ENCODE results near the gene DYNC2LI1. TPM values are rescaled to one million over a fixed set of nuclear protein-coding genes. Genes with fewer than 3 reads are reported as not detected.
A peak's percentile ranks its signal among the peaks of the same experiment; 100 is the strongest.

Gene DYNC2LI1
- total and polyA plus RNA-seq, 2 of the 8 experiments (the other 6 are each of a cell fraction or from before 2014, with no cell fraction given): 3.9 to 7.6 TPM

DNA sequence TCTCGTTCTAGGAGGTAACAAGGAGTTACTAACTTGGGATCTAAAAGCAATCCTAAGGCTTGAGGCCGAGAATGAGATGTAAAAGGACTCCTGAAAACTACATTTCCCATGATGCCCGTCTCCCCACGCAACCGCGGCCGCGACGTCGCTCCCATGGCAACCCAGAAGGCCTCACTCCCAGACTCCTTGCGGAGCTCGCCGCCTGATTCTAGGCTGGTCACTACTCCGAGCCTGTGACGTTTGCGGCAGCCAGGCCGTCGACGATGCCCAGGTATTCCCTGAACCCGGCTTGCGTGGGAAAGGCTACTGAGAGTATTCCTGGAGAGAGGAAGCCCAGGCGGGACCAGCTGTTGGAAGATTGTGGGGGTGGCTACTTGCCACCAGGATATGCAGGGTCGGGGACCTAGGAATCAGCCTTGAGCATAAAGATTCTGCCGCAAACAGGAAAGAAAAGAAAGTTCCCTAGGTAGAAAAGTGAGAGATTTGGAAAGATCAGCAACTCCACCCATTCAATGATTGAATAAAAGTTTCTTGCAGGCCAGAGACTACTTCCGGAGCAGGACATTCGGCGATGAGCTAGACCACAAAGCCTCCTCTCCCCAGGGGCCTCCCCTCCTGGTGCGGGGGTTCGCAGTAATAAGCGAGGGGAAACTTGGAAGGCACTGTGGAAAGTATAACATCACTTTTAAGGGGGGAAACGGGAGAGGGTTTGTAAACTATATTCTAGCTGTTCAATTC lies at the start of gene DYNC2LI1 (continued):
- TF ChIP-seq, protein P1, sequence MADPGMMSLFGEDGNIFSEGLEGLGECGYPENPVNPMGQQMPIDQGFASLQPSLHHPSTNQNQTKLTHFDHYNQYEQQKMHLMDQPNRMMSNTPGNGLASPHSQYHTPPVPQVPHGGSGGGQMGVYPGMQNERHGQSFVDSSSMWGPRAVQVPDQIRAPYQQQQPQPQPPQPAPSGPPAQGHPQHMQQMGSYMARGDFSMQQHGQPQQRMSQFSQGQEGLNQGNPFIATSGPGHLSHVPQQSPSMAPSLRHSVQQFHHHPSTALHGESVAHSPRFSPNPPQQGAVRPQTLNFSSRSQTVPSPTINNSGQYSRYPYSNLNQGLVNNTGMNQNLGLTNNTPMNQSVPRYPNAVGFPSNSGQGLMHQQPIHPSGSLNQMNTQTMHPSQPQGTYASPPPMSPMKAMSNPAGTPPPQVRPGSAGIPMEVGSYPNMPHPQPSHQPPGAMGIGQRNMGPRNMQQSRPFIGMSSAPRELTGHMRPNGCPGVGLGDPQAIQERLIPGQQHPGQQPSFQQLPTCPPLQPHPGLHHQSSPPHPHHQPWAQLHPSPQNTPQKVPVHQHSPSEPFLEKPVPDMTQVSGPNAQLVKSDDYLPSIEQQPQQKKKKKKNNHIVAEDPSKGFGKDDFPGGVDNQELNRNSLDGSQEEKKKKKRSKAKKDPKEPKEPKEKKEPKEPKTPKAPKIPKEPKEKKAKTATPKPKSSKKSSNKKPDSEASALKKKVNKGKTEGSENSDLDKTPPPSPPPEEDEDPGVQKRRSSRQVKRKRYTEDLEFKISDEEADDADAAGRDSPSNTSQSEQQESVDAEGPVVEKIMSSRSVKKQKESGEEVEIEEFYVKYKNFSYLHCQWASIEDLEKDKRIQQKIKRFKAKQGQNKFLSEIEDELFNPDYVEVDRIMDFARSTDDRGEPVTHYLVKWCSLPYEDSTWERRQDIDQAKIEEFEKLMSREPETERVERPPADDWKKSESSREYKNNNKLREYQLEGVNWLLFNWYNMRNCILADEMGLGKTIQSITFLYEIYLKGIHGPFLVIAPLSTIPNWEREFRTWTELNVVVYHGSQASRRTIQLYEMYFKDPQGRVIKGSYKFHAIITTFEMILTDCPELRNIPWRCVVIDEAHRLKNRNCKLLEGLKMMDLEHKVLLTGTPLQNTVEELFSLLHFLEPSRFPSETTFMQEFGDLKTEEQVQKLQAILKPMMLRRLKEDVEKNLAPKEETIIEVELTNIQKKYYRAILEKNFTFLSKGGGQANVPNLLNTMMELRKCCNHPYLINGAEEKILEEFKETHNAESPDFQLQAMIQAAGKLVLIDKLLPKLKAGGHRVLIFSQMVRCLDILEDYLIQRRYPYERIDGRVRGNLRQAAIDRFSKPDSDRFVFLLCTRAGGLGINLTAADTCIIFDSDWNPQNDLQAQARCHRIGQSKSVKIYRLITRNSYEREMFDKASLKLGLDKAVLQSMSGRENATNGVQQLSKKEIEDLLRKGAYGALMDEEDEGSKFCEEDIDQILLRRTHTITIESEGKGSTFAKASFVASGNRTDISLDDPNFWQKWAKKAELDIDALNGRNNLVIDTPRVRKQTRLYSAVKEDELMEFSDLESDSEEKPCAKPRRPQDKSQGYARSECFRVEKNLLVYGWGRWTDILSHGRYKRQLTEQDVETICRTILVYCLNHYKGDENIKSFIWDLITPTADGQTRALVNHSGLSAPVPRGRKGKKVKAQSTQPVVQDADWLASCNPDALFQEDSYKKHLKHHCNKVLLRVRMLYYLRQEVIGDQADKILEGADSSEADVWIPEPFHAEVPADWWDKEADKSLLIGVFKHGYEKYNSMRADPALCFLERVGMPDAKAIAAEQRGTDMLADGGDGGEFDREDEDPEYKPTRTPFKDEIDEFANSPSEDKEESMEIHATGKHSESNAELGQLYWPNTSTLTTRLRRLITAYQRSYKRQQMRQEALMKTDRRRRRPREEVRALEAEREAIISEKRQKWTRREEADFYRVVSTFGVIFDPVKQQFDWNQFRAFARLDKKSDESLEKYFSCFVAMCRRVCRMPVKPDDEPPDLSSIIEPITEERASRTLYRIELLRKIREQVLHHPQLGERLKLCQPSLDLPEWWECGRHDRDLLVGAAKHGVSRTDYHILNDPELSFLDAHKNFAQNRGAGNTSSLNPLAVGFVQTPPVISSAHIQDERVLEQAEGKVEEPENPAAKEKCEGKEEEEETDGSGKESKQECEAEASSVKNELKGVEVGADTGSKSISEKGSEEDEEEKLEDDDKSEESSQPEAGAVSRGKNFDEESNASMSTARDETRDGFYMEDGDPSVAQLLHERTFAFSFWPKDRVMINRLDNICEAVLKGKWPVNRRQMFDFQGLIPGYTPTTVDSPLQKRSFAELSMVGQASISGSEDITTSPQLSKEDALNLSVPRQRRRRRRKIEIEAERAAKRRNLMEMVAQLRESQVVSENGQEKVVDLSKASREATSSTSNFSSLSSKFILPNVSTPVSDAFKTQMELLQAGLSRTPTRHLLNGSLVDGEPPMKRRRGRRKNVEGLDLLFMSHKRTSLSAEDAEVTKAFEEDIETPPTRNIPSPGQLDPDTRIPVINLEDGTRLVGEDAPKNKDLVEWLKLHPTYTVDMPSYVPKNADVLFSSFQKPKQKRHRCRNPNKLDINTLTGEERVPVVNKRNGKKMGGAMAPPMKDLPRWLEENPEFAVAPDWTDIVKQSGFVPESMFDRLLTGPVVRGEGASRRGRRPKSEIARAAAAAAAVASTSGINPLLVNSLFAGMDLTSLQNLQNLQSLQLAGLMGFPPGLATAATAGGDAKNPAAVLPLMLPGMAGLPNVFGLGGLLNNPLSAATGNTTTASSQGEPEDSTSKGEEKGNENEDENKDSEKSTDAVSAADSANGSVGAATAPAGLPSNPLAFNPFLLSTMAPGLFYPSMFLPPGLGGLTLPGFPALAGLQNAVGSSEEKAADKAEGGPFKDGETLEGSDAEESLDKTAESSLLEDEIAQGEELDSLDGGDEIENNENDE (IDR thresholded peaks at IDR 0.05; ENCODE audit: insufficient replicate concordance, low read length): no peak
- TF ChIP-seq CREB1 (IDR thresholded peaks at IDR 0.05) (peak; percentile 96), TAF7 (optimal IDR thresholded peaks at IDR 0.05; ENCODE audit: borderline replicate concordance, low read depth, low read length) (no peak), SP4 (IDR thresholded peaks at IDR 0.05; ENCODE audit: low read length) (0 out of 2 replicates have a peak, but pooled peaks have one; percentile 49), RNF2 (IDR thresholded peaks at IDR 0.05; ENCODE audit: borderline replicate concordance, low read depth, low read length, missing control alignments, poor library complexity, severe bottlenecking) (no peak), SP1 (IDR thresholded peaks at IDR 0.05; ENCODE audit: low read depth, low read length) (0 out of 2 replicates have a peak, but pooled peaks have one; percentile 48), GABPA (IDR thresholded peaks at IDR 0.05; ENCODE audit: borderline replicate concordance, insufficient read depth, low read length) (no peak), TBP (IDR thresholded peaks at IDR 0.05; ENCODE audit: low read depth, low read length) (peak; percentile 62; the same call in 1 of the 2 replicates), KDM4A (IDR thresholded peaks at IDR 0.05; ENCODE audit: low read depth, low read length, severe bottlenecking) (peak; percentile 85)
